Activated CD8-positive, alpha-beta T cell treated with anti-CD3 and anti-CD28 coated beads, Interleukin-2, amount 10 ng/mL, durations not matched to agents 7 days and 5 days (primary cell): ENCODE results near the gene ARHGEF37. TPM values are rescaled to one million over a fixed set of nuclear protein-coding genes. Genes with fewer than 3 reads are reported as not detected.
"Not testable (repeated sequence)": the region's sequence is repeated elsewhere in the genome, so short reads cannot be mapped to it uniquely, and the experiment has no call there.

Source experiments
- ATAC-seq: fragments of 150-1000 bp; cut with Tn5 transposase; one replicate; pipeline ENCODE4 v1.10.0; 2021; ENCODE audit warnings: moderate library complexity
- CTCF ChIA-PET: fragments of 350-600 bp; sonication (Branson Sonifier 250); formaldehyde crosslinking; loops from one replicate; lab custom pipeline; 2021; ENCODE audit warnings: antibody characterized with exemption; lab: Charles Lee
- POLR2A ChIA-PET: fragments of 350-600 bp; sonication (Branson Sonifier 250); formaldehyde crosslinking; loops from one replicate; lab custom pipeline; 2021; ENCODE audit warnings: antibody characterized with exemption; lab: Charles Lee
- DNase-seq: peaks from one replicate; pipeline ENCODE4 v3.0.0-alpha.2; 2020
- H3K27ac Mint-ChIP-seq: one replicate; pipeline ENCODE4 v1.8.0; 2021; ENCODE audit warnings: mild to moderate bottlenecking, mixed read lengths
- H3K27me3 Mint-ChIP-seq: one replicate; pipeline ENCODE4 v1.8.0; 2021; ENCODE audit warnings: low read depth, mixed read lengths
- H3K36me3 Mint-ChIP-seq: one replicate; pipeline ENCODE4 v1.8.0; 2021; ENCODE audit warnings: low read depth, mixed read lengths
- H3K4me1 Mint-ChIP-seq: one replicate; pipeline ENCODE4 v1.8.0; 2021; ENCODE audit warnings: low read depth, mixed read lengths
- H3K4me3 Mint-ChIP-seq: one replicate; pipeline ENCODE4 v1.8.0; 2021; ENCODE audit warnings: mild to moderate bottlenecking, mixed read lengths
- H3K9me3 Mint-ChIP-seq: one replicate; pipeline ENCODE4 v1.8.0; 2022; ENCODE audit warnings: mixed read lengths; ENCODE audit not compliant: insufficient read depth
- total RNA-seq, 2 experiments: library from RNA; stranded (reverse); gene quantifications; one replicate each; pipeline ENCODE4 v1.2.3, GENCODE V29; 2021

Gene ARHGEF37
- total RNA-seq: 1 to 10 TPM; 1.0 to 1.4 TPM

DNA sequence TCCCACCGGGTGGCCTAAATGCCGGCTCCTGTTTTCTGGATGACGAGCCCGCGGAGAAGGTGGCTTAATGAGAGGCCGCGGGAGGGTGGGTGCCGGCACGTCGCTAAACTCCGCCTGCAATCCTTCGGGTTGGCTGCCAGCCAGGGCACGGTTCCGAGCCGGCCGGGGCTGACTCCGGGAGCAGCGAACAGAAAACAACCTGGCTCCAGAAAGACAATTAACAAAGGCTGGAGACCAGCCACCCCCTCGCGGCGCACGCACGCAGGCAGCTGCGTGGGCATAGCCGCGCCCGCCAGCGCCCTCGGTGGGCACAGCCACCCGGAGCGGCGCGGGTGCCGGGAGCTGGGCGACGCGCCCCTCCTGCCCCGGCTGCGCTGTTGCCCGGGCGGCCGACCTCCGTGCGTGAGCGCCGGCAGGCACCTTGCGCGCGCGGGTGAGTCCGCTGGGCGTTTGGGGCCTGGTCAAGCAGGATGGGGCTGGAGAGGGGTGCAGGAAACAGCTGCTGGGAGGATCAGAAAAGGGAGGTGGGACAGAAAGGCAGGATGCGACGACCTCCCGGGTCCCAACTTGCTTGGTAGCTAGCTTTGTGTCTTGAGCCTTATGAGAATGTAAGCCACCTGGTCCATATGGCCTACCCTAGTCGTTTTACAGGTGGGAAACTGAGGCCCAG is at the start of gene ARHGEF37:
ARHGEF37 (plus strand) TSS at position 307 of the 670 bp plus-strand sequence. CDS start 16,272 bp downstream, outside the sequence.
- DNase-seq (peak; percentile 42), ATAC-seq (peak; percentile 87)
- H3K36me3 Mint-ChIP-seq: peaks cover 2% of the 10 kb centered on the region
- peaks cover 14% of the 10 kb centered on the region for H3K4me1 Mint-ChIP-seq
- H3K4me3 Mint-ChIP-seq: peak within 1 kb of the TSS; percentile 63
- H3K27ac Mint-ChIP-seq: no peak within 1 kb of the TSS
- H3K9me3 Mint-ChIP-seq: no peaks in the 10 kb centered on the region
- ChIA-PET POLR2A (interaction anchor here (2.4 kb wide), 1 partner anchor 32 kb away, joined by 7 read pairs; no protein-coding TSS in a partner anchor), CTCF (interaction anchor here (1.0 to 2.1 kb wide), 3 partner anchors 29 to 86 kb away, joined by 3 to 7 read pairs (median 4); no protein-coding TSS in a partner anchor)
- peaks cover 15% of the 10 kb centered on the region for H3K27me3 Mint-ChIP-seq

DNA sequence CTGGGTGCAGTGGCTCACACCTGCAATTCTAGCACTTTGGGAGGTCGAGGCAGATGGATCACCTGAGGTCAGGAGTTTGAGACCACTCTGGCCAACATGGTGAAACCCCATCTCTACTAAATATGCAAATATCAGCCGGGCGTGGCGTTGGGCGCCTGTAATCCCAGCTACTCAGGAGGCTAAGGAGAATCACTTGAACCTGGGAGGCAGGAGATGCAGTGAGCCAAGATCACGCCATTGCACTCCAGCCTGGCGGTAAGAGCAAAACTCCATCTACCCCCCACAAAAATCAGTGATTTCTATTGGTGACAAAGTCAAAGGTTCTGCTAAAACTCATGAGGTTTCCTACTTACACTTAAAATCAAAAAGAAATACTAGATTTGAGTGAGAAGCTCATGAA is 48.9 kb upstream of the ARHGEF37 start:
- ATAC-seq (no peak), DNase-seq (no peak)
- Mint-ChIP-seq H3K27ac (no peak overlapping the region), H3K4me1 (peaks cover 40% of the 10 kb centered on the region), H3K4me3 (no peak overlapping the region), H3K9me3 (no peaks in the 10 kb centered on the region), H3K27me3 (no peaks in the 10 kb centered on the region), H3K36me3 (peaks cover 43% of the 10 kb centered on the region)
- ChIA-PET POLR2A (interaction anchor here (0.5 kb wide), 1 partner anchor 289 kb away, joined by 3 read pairs; no protein-coding TSS in a partner anchor), CTCF (interaction anchor here (0.7 to 0.9 kb wide), 2 partner anchors 17 to 373 kb away, joined by 3 read pairs; no protein-coding TSS in a partner anchor)

DNA sequence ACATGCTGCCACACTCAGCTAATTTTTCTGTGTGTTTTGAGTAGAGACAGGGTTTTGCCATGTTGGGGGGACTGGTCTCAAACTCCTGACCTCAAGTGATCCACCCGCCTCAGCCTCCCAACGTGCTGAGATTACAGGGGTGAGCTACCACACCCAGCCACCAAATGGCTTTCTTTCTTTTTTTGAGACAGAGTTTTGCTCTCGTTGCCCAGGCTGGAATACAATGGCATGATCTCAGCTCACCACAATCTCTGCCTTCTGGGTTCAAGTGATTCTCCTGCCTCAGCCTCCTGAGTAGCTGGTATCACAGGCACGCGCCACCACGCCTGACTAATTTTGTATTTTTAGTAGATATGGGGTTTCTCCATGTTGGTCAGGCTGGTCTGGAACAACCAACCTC is 45.5 kb upstream of the ARHGEF37 start:
- not testable (repeated sequence) for DNase-seq

GRCh38 chr5:149537374-149537975 is 43.8 kb upstream of the ARHGEF37 start:
- Mint-ChIP-seq H3K9me3 (no peaks in the 10 kb centered on the region), H3K36me3 (peaks cover 57% of the 10 kb centered on the region), H3K4me3 (no peak overlapping the region), H3K4me1 (peaks cover 42% of the 10 kb centered on the region), H3K27ac (no peak overlapping the region), H3K27me3 (no peaks in the 10 kb centered on the region)
- ChIA-PET POLR2A (interaction anchor here (2.7 kb wide), 1 partner anchor 13 kb away, joined by 11 read pairs; the partner anchor contains the start of gene CSNK1A1), CTCF (interaction anchor here (1.2 kb wide), 1 partner anchor 14 kb away, joined by 3 read pairs; the partner anchor contains the start of gene CSNK1A1)
- no peak for DNase-seq
- ATAC-seq: no peak

More for the DNA sequence above, 45.5 kb upstream of the ARHGEF37 start:
- H3K27ac Mint-ChIP-seq, H3K27me3 Mint-ChIP-seq, ATAC-seq, H3K4me3 Mint-ChIP-seq, H3K9me3 Mint-ChIP-seq, CTCF ChIA-PET: not testable (repeated sequence)
- POLR2A ChIA-PET: interaction anchor here (0.7 to 2.7 kb wide), 3 partner anchors 9 to 321 kb away, joined by 3 to 11 read pairs (median 3); partner anchors contain the start of gene CSNK1A1
- Mint-ChIP-seq H3K4me1 (peaks cover 36% of the 10 kb centered on the region), H3K36me3 (peaks cover 52% of the 10 kb centered on the region)

- Mint-ChIP-seq H3K9me3 (no peaks in the 10 kb centered on the region), H3K4me3 (no peak overlapping the region), H3K4me1 (peaks cover 35% of the 10 kb centered on the region), H3K27me3 (no peaks in the 10 kb centered on the region), H3K27ac (no peak overlapping the region), H3K36me3 (peaks cover 57% of the 10 kb centered on the region)
- DNase-seq (no peak), ATAC-seq (no peak)
- POLR2A ChIA-PET: no interaction called here
- CTCF ChIA-PET: no interaction called here
Observed at GRCh38 chr5:149540089-149540488, 41.2 kb upstream of the ARHGEF37 start.

DNA sequence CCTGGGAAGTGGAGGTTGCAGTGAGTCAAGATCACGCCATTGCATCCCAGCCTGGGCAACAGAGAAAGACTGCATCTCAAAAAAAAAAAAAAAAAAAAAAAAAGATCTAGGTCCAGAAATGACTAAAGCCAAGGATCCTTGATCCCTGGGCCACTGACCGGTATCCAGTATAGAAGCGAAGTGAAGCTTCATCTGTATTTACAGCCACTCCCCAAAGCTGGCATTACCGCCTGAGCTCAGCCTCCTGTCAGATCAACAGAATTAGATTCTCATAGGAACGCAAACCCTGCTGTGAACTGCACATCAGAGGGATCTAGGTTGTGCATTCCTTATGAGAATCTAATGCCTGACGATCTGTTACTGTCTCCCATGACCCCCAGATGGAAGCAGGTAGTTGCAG is 39.4 kb upstream of the ARHGEF37 start:
- ChIA-PET CTCF (interaction anchor here (1.5 kb wide), 1 partner anchor 10 kb away, joined by 4 read pairs; the partner anchor contains the start of gene CSNK1A1), POLR2A (interaction anchor here (0.6 to 1.6 kb wide), 3 partner anchors 15 to 189 kb away, joined by 3 to 4 read pairs (median 3); no protein-coding TSS in a partner anchor)
- H3K4me3 Mint-ChIP-seq: no peak overlapping the region
- peaks cover 40% of the 10 kb centered on the region for H3K4me1 Mint-ChIP-seq
- H3K9me3 Mint-ChIP-seq: no peaks in the 10 kb centered on the region
- H3K36me3 Mint-ChIP-seq: peaks cover 61% of the 10 kb centered on the region
- DNase-seq: no peak
- ATAC-seq: no peak
- H3K27ac Mint-ChIP-seq: no peak overlapping the region
- H3K27me3 Mint-ChIP-seq: no peaks in the 10 kb centered on the region

DNA sequence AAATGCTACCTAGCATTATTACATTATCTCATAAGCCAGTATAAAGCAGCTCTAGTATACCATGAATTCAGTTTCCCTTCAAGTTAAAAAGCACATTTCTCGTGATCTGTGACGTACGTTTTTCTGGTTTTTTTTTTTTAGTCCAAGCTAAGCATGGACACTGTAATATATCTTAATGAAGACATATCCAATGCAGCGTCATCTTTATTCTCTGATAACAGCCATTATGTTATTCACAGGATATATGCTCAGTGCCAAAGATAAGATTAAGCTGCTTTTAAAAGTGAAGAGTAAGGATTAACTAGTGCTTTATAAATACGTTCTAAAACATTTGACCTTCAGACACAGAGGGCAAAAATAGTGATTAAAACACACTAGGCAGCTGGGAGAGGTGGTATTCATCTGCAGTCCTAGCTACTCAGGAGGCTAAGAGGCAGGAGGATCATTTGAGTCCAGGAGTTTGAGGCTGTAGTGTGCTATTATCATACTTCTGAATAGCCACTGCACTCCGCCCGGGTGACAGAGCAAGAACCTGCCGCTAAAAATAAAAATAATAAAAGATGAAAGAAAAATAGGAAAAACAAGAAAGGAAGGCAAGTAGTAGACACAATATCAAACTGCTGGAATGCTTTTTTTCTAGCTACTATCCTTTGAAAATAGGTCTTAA is 37.8 kb upstream of the ARHGEF37 start:
- CTCF ChIA-PET: interaction anchor here (0.8 to 1.7 kb wide), 4 partner anchors 8 to 21 kb away, joined by 3 to 7 read pairs (median 4); partner anchors contain the start of gene CSNK1A1
- Mint-ChIP-seq H3K27ac (no peak overlapping the region), H3K36me3 (peaks cover 65% of the 10 kb centered on the region), H3K27me3 (no peaks in the 10 kb centered on the region), H3K9me3 (no peaks in the 10 kb centered on the region), H3K4me1 (peaks cover 49% of the 10 kb centered on the region), H3K4me3 (no peak overlapping the region)
- POLR2A ChIA-PET: interaction anchor here (1.0 kb wide), 3 partner anchors 8 to 22 kb away, joined by 3 to 6 read pairs (median 5); partner anchors contain the start of gene CSNK1A1
- ATAC-seq (no peak), DNase-seq (no peak)

GRCh38 chr5:149544028-149544420 is 37.3 kb upstream of the ARHGEF37 start:
- DNase-seq (no peak), ATAC-seq (no peak)
- H3K4me1 Mint-ChIP-seq: peaks cover 54% of the 10 kb centered on the region
- POLR2A ChIA-PET: interaction anchor here (1.0 kb wide), 1 partner anchor 22 kb away, joined by 3 read pairs; no protein-coding TSS in a partner anchor
- CTCF ChIA-PET: interaction anchor here (1.2 to 1.7 kb wide), 3 partner anchors 12 to 21 kb away, joined by 3 to 7 read pairs (median 5); no protein-coding TSS in a partner anchor
- H3K9me3 Mint-ChIP-seq: no peaks in the 10 kb centered on the region
- H3K36me3 Mint-ChIP-seq: peaks cover 69% of the 10 kb centered on the region
- no peak overlapping the region for H3K4me3 Mint-ChIP-seq
- no peaks in the 10 kb centered on the region for H3K27me3 Mint-ChIP-seq
- no peak overlapping the region for H3K27ac Mint-ChIP-seq

- Mint-ChIP-seq H3K4me3 (no peak overlapping the region), H3K36me3 (peaks cover 75% of the 10 kb centered on the region), H3K4me1 (peaks cover 52% of the 10 kb centered on the region), H3K27ac (no peak overlapping the region), H3K27me3 (no peaks in the 10 kb centered on the region), H3K9me3 (no peaks in the 10 kb centered on the region)
- ATAC-seq (no peak), DNase-seq (no peak)
- CTCF ChIA-PET: interaction anchor here (1.0 to 1.7 kb wide), 3 partner anchors 17 to 19 kb away, joined by 3 to 5 read pairs (median 3); no protein-coding TSS in a partner anchor
- POLR2A ChIA-PET: no interaction called here
Observed at GRCh38 chr5:149545327-149545726, 36.0 kb upstream of the ARHGEF37 start.

GRCh38 chr5:149546974-149547373 is 34.3 kb upstream of the ARHGEF37 start:
- Mint-ChIP-seq H3K4me3 (peak overlapping the region; percentile 38), H3K36me3 (peaks cover 74% of the 10 kb centered on the region), H3K27me3 (no peaks in the 10 kb centered on the region), H3K9me3 (no peaks in the 10 kb centered on the region), H3K4me1 (peaks cover 49% of the 10 kb centered on the region), H3K27ac (peak overlapping the region; percentile 23)
- ChIA-PET POLR2A (no interaction called here), CTCF (no interaction called here)
- no peak for ATAC-seq
- no peak for DNase-seq
